ENCODE data around the gene USP17L21.
"Not testable (repeated sequence)": the region's sequence is repeated elsewhere in the genome, so short reads cannot be mapped to it uniquely, and the experiment has no call there.

USP17L21 gene

GRCh38 chr4:9230249-9230648 is 32.4 kb upstream of the USP17L21 start:
- H3K4ac ChIP-seq (ENCODE audit: low read depth, low read length); DNase-seq; H3K9ac ChIP-seq (ENCODE audit: low read length); H2BK5ac ChIP-seq (ENCODE audit: low read length); H2BK15ac ChIP-seq (replicated peaks; ENCODE audit: low read depth); H2AK5ac ChIP-seq (ENCODE audit: low read length); H3K4me2 ChIP-seq (ENCODE audit: low read length); H3K4me1 ChIP-seq (ENCODE audit: control insufficient read depth, low read depth, low read length); H3K18ac ChIP-seq (ENCODE audit: low read length); H3K56ac ChIP-seq (ENCODE audit: low read length); H3K4me3 ChIP-seq (ENCODE audit: low read length); H3K27ac ChIP-seq (ENCODE audit: low read depth, low read length); H3K79me2 ChIP-seq (ENCODE audit: control insufficient read depth, insufficient read depth, low read length); H3K23ac ChIP-seq (ENCODE audit: low read length); H3K27me3 ChIP-seq (ENCODE audit: insufficient read depth, low read length, poor library complexity); H3K79me1 ChIP-seq (ENCODE audit: low read length); H4K5ac ChIP-seq (ENCODE audit: low read length); H3K36me3 ChIP-seq (ENCODE audit: control insufficient read depth, insufficient read depth, low read length); H2BK120ac ChIP-seq (ENCODE audit: low read depth, low read length); H4K8ac ChIP-seq (ENCODE audit: low read depth, low read length): not testable (repeated sequence)
- no CpG with 5 or more reads among the region's 8 CpGs for WGBS (ENCODE audit: extremely low coverage, insufficient coverage, low lambda C conversion rate)

GRCh38 chr4:9234085-9234484 is 28.6 kb upstream of the USP17L21 start, which contains the start of gene USP17L15:
Gene USP17L15 (plus strand): TSS chr4:9234385. CDS start chr4:9234385, 0 bp downstream.
- H2AK5ac ChIP-seq (ENCODE audit: low read length); H3K79me1 ChIP-seq (ENCODE audit: low read length); H3K36me3 ChIP-seq (ENCODE audit: control insufficient read depth, insufficient read depth, low read length); H3K9ac ChIP-seq (ENCODE audit: low read length); H3K4ac ChIP-seq (ENCODE audit: low read depth, low read length); H2BK120ac ChIP-seq (ENCODE audit: low read depth, low read length); H2BK15ac ChIP-seq (replicated peaks; ENCODE audit: low read depth); H3K27me3 ChIP-seq (ENCODE audit: insufficient read depth, low read length, poor library complexity); H3K4me3 ChIP-seq (ENCODE audit: low read length); H3K23ac ChIP-seq (ENCODE audit: low read length); H3K18ac ChIP-seq (ENCODE audit: low read length); H3K56ac ChIP-seq (ENCODE audit: low read length); DNase-seq; H3K79me2 ChIP-seq (ENCODE audit: control insufficient read depth, insufficient read depth, low read length); H2BK5ac ChIP-seq (ENCODE audit: low read length); H3K27ac ChIP-seq (ENCODE audit: low read depth, low read length); H3K4me1 ChIP-seq (ENCODE audit: control insufficient read depth, low read depth, low read length); H4K8ac ChIP-seq (ENCODE audit: low read depth, low read length); H4K5ac ChIP-seq (ENCODE audit: low read length); H3K4me2 ChIP-seq (ENCODE audit: low read length): not testable (repeated sequence)
- no CpG with 5 or more reads among the region's 15 CpGs for WGBS (ENCODE audit: extremely low coverage, insufficient coverage, low lambda C conversion rate)

- not testable (repeated sequence) for H2BK5ac ChIP-seq (ENCODE audit: low read length); H2BK120ac ChIP-seq (ENCODE audit: low read depth, low read length); H3K4me1 ChIP-seq (ENCODE audit: control insufficient read depth, low read depth, low read length); H3K4me2 ChIP-seq (ENCODE audit: low read length); H2BK15ac ChIP-seq (replicated peaks; ENCODE audit: low read depth); H3K36me3 ChIP-seq (ENCODE audit: control insufficient read depth, insufficient read depth, low read length); H3K79me1 ChIP-seq (ENCODE audit: low read length); H3K56ac ChIP-seq (ENCODE audit: low read length); H3K23ac ChIP-seq (ENCODE audit: low read length); H3K27me3 ChIP-seq (ENCODE audit: insufficient read depth, low read length, poor library complexity); H3K18ac ChIP-seq (ENCODE audit: low read length); H3K79me2 ChIP-seq (ENCODE audit: control insufficient read depth, insufficient read depth, low read length); H2AK5ac ChIP-seq (ENCODE audit: low read length); H4K5ac ChIP-seq (ENCODE audit: low read length); H3K9ac ChIP-seq (ENCODE audit: low read length); H3K27ac ChIP-seq (ENCODE audit: low read depth, low read length); H3K4ac ChIP-seq (ENCODE audit: low read depth, low read length); H4K8ac ChIP-seq (ENCODE audit: low read depth, low read length)
- peak; percentile 1 for DNase-seq
- peak overlapping the region; percentile 44 for H3K4me3 ChIP-seq (ENCODE audit: low read length)
- WGBS (ENCODE audit: extremely low coverage, insufficient coverage, low lambda C conversion rate) = no CpG with 5 or more reads among the region's 12 CpGs
Measured at GRCh38 chr4:9238461-9238860, 24.2 kb upstream of the USP17L21 start.

- not testable (repeated sequence) for H3K18ac ChIP-seq (ENCODE audit: low read length); DNase-seq; H4K5ac ChIP-seq (ENCODE audit: low read length); H3K27ac ChIP-seq (ENCODE audit: low read depth, low read length); H2BK120ac ChIP-seq (ENCODE audit: low read depth, low read length); H2BK5ac ChIP-seq (ENCODE audit: low read length); H3K4me2 ChIP-seq (ENCODE audit: low read length); H3K4ac ChIP-seq (ENCODE audit: low read depth, low read length); H3K27me3 ChIP-seq (ENCODE audit: insufficient read depth, low read length, poor library complexity); H3K9ac ChIP-seq (ENCODE audit: low read length); H3K79me1 ChIP-seq (ENCODE audit: low read length); H3K4me1 ChIP-seq (ENCODE audit: control insufficient read depth, low read depth, low read length); H3K36me3 ChIP-seq (ENCODE audit: control insufficient read depth, insufficient read depth, low read length); H3K23ac ChIP-seq (ENCODE audit: low read length); H2AK5ac ChIP-seq (ENCODE audit: low read length); H3K56ac ChIP-seq (ENCODE audit: low read length); H4K8ac ChIP-seq (ENCODE audit: low read depth, low read length); H3K79me2 ChIP-seq (ENCODE audit: control insufficient read depth, insufficient read depth, low read length); H2BK15ac ChIP-seq (replicated peaks; ENCODE audit: low read depth); H3K4me3 ChIP-seq (ENCODE audit: low read length)
- WGBS (ENCODE audit: extremely low coverage, insufficient coverage, low lambda C conversion rate) = no CpG with 5 or more reads among the region's 14 CpGs
Measured at GRCh38 chr4:9243579-9243978, 19.1 kb upstream of the USP17L21 start, which contains the start of gene USP17L17. Gene USP17L17 (plus strand): TSS chr4:9243879. CDS start chr4:9243879, 0 bp downstream.

GRCh38 chr4:9247953-9248680 is 14.6 kb upstream of the USP17L21 start, which contains the start of gene USP17L18:
Gene USP17L18 (plus strand): TSS chr4:9248630. CDS start chr4:9248630, 0 bp downstream.
- H3K4me2 ChIP-seq (ENCODE audit: low read length); H4K5ac ChIP-seq (ENCODE audit: low read length); H4K8ac ChIP-seq (ENCODE audit: low read depth, low read length); H2AK5ac ChIP-seq (ENCODE audit: low read length); H3K4ac ChIP-seq (ENCODE audit: low read depth, low read length); H3K27ac ChIP-seq (ENCODE audit: low read depth, low read length); H2BK15ac ChIP-seq (replicated peaks; ENCODE audit: low read depth); H3K56ac ChIP-seq (ENCODE audit: low read length); H3K23ac ChIP-seq (ENCODE audit: low read length); H3K18ac ChIP-seq (ENCODE audit: low read length); H3K4me3 ChIP-seq (ENCODE audit: low read length); H2BK5ac ChIP-seq (ENCODE audit: low read length); H3K27me3 ChIP-seq (ENCODE audit: insufficient read depth, low read length, poor library complexity); H2BK120ac ChIP-seq (ENCODE audit: low read depth, low read length); H3K9ac ChIP-seq (ENCODE audit: low read length); H3K79me1 ChIP-seq (ENCODE audit: low read length); H3K79me2 ChIP-seq (ENCODE audit: control insufficient read depth, insufficient read depth, low read length); H3K4me1 ChIP-seq (ENCODE audit: control insufficient read depth, low read depth, low read length); H3K36me3 ChIP-seq (ENCODE audit: control insufficient read depth, insufficient read depth, low read length): not testable (repeated sequence)
- WGBS (ENCODE audit: extremely low coverage, insufficient coverage, low lambda C conversion rate) = 100% methylated on average over 3 of the region's 26 CpGs
- peak; percentile 0 for DNase-seq

GRCh38 chr4:9253078-9253477 is 9.6 kb upstream of the USP17L21 start, which contains the start of gene USP17L19:
Gene USP17L19 (plus strand): TSS chr4:9253378. CDS start chr4:9253378, 0 bp downstream.
- H2BK15ac ChIP-seq (replicated peaks; ENCODE audit: low read depth); H3K4me2 ChIP-seq (ENCODE audit: low read length); H4K8ac ChIP-seq (ENCODE audit: low read depth, low read length); H3K56ac ChIP-seq (ENCODE audit: low read length); H3K79me1 ChIP-seq (ENCODE audit: low read length); H2AK5ac ChIP-seq (ENCODE audit: low read length); H3K36me3 ChIP-seq (ENCODE audit: control insufficient read depth, insufficient read depth, low read length); DNase-seq; H3K27ac ChIP-seq (ENCODE audit: low read depth, low read length); H3K79me2 ChIP-seq (ENCODE audit: control insufficient read depth, insufficient read depth, low read length); H3K4me1 ChIP-seq (ENCODE audit: control insufficient read depth, low read depth, low read length); H3K4ac ChIP-seq (ENCODE audit: low read depth, low read length); H3K23ac ChIP-seq (ENCODE audit: low read length); H3K27me3 ChIP-seq (ENCODE audit: insufficient read depth, low read length, poor library complexity); H2BK5ac ChIP-seq (ENCODE audit: low read length); H4K5ac ChIP-seq (ENCODE audit: low read length); H3K9ac ChIP-seq (ENCODE audit: low read length); H2BK120ac ChIP-seq (ENCODE audit: low read depth, low read length); H3K4me3 ChIP-seq (ENCODE audit: low read length); H3K18ac ChIP-seq (ENCODE audit: low read length): not testable (repeated sequence)
- no CpG with 5 or more reads among the region's 13 CpGs for WGBS (ENCODE audit: extremely low coverage, insufficient coverage, low lambda C conversion rate)
